ENCODE results near the gene KIF23. TPM values are rescaled to one million over a fixed set of nuclear protein-coding genes. Genes with fewer than 3 reads are reported as not detected.

Gene KIF23
- total RNA-seq, 2 experiments from 2014 or later = 54.0 to 61.6 TPM

- no peak for DNase-seq (ENCODE audit: low spot score)
- Histone ChIP-seq H3K9me3 (ENCODE audit: low read length) (peaks cover 7% of the 10 kb centered on the region; the same call in 1 of the 2 replicates), H3K4me3 (ENCODE audit: low read depth, low read length, poor library complexity, severe bottlenecking) (no peak overlapping the region), H3K27ac (ENCODE audit: low read depth, low read length, poor library complexity, severe bottlenecking) (no peak overlapping the region), H3K4me2 (ENCODE audit: low read length) (no peak overlapping the region), H3K36me3 (ENCODE audit: insufficient read depth, low read length) (no peaks in the 10 kb centered on the region), H2AFZ (ENCODE audit: low read length) (no peak overlapping the region), H3K4me1 (ENCODE audit: insufficient read depth, low read length, poor library complexity, severe bottlenecking) (no peaks in the 10 kb centered on the region), H3K9me2 (ENCODE audit: insufficient read depth, low read length) (no peaks in the 10 kb centered on the region), H3K79me2 (ENCODE audit: insufficient read depth, low read depth, low read length) (no peaks in the 10 kb centered on the region), H4K20me1 (ENCODE audit: insufficient read depth, low read length) (no peaks in the 10 kb centered on the region)
- TF ChIP-seq CTCF (conservative IDR thresholded peaks at IDR 0.05; ENCODE audit: low read length) = no peak
- BruUV-seq (replicated peaks) = no TSS peak
- ChIA-PET CTCF (ENCODE audit: unreplicated experiment) (no interaction called here), POLR2A (no interaction called here)
- intact Hi-C loops (cut with micrococcal nuclease; ENCODE audit: unreplicated experiment) = no loop called here
Observed at GRCh38 chr15:69484837-69485236, 70.7 kb downstream of the KIF23 start.

GRCh38 chr15:69486481-69487110 lies 72.4 kb downstream of the KIF23 start:
- BruUV-seq (replicated peaks) = no TSS peak
- Histone ChIP-seq H3K36me3 (ENCODE audit: insufficient read depth, low read length) (no peaks in the 10 kb centered on the region), H3K4me3 (ENCODE audit: low read depth, low read length, poor library complexity, severe bottlenecking) (no peak overlapping the region), H3K4me2 (ENCODE audit: low read length) (no peak overlapping the region), H3K9me3 (ENCODE audit: low read length) (no peaks in the 10 kb centered on the region), H3K27ac (ENCODE audit: low read depth, low read length, poor library complexity, severe bottlenecking) (no peak overlapping the region), H2AFZ (ENCODE audit: low read length) (no peak overlapping the region), H3K4me1 (ENCODE audit: insufficient read depth, low read length, poor library complexity, severe bottlenecking) (no peaks in the 10 kb centered on the region), H3K79me2 (ENCODE audit: insufficient read depth, low read depth, low read length) (no peaks in the 10 kb centered on the region), H4K20me1 (ENCODE audit: insufficient read depth, low read length) (no peaks in the 10 kb centered on the region), H3K9me2 (ENCODE audit: insufficient read depth, low read length) (no peaks in the 10 kb centered on the region)
- intact Hi-C loops (cut with micrococcal nuclease; ENCODE audit: unreplicated experiment) = no loop called here
- no peak for TF ChIP-seq CTCF (conservative IDR thresholded peaks at IDR 0.05; ENCODE audit: low read length)
- no peak for TF ChIP-seq EZH2phosphoT487 (IDR thresholded peaks at IDR 0.05; ENCODE audit: borderline replicate concordance, low read depth, low read length)
- ChIA-PET CTCF (ENCODE audit: unreplicated experiment) (no interaction called here), POLR2A (interaction anchor here (0.6 to 0.9 kb wide), 2 partner anchors 126 to 1183 kb away, joined by 3 read pairs; no protein-coding TSS in a partner anchor)
- DNase-seq (ENCODE audit: low spot score) = no peak

- BruUV-seq (replicated peaks) = no TSS peak
- no peak for DNase-seq (ENCODE audit: low spot score)
- no peaks in the 10 kb centered on the region for H3K79me2 ChIP-seq (ENCODE audit: insufficient read depth, low read depth, low read length)
Observed at GRCh38 chr15:69489073-69489571, 75.0 kb downstream of the KIF23 start.

More at GRCh38 chr15:69489073-69489571, 75.0 kb downstream of the KIF23 start:
- Histone ChIP-seq H3K36me3 (ENCODE audit: insufficient read depth, low read length) (no peaks in the 10 kb centered on the region), H4K20me1 (ENCODE audit: insufficient read depth, low read length) (no peaks in the 10 kb centered on the region), H3K27ac (ENCODE audit: low read depth, low read length, poor library complexity, severe bottlenecking) (no peak overlapping the region), H2AFZ (ENCODE audit: low read length) (no peak overlapping the region), H3K4me2 (ENCODE audit: low read length) (no peak overlapping the region), H3K4me3 (ENCODE audit: low read depth, low read length, poor library complexity, severe bottlenecking) (no peak overlapping the region), H3K9me3 (ENCODE audit: low read length) (no peaks in the 10 kb centered on the region), H3K4me1 (ENCODE audit: insufficient read depth, low read length, poor library complexity, severe bottlenecking) (no peaks in the 10 kb centered on the region), H3K9me2 (ENCODE audit: insufficient read depth, low read length) (no peaks in the 10 kb centered on the region)
- TF ChIP-seq CTCF (conservative IDR thresholded peaks at IDR 0.05; ENCODE audit: low read length) (no peak), EZH2phosphoT487 (IDR thresholded peaks at IDR 0.05; ENCODE audit: borderline replicate concordance, low read depth, low read length) (no peak)
- POLR2A ChIA-PET = no interaction called here
- CTCF ChIA-PET (ENCODE audit: unreplicated experiment) = no interaction called here
- intact Hi-C loops (cut with micrococcal nuclease; ENCODE audit: unreplicated experiment) = no loop called here
